ENCODE results near the gene TTC9. TPM values are rescaled to one million over a fixed set of nuclear protein-coding genes. Genes with fewer than 3 reads are reported as not detected.

The TTC9 gene
- polyA plus RNA-seq, 3 donors: 0.99 to 2.1 (median 1.2) TPM

GRCh38 chr14:70716958-70717357 is 75.2 kb downstream of the TTC9 start:
- Histone ChIP-seq H3K79me2 (ENCODE audit: insufficient read depth, low read length) (no peaks in the 10 kb centered on the region), H3K27ac (ENCODE audit: low read depth in 1 of 2, low read length in 2 of 2) (no peak overlapping the region), H3K27me3 (ENCODE audit: control insufficient read depth in 2 of 2, insufficient read depth in 2 of 2, low read length in 2 of 2) (peaks cover 0 to 4% of the 10 kb centered on the region in 2 donors), H2AFZ (ENCODE audit: insufficient read depth, low read depth, low read length, poor library complexity, severe bottlenecking) (no peak overlapping the region), H3K4me1 (ENCODE audit: control insufficient read depth in 1 of 2, insufficient read depth in 2 of 2, low read length in 2 of 2) (peaks cover 0 to 3% of the 10 kb centered on the region in 2 donors), H3K36me3 (replicated peaks in 1 of 2; ENCODE audit: control insufficient read depth in 1 of 2, insufficient read depth in 2 of 2, low read length in 2 of 2) (no peaks in the 10 kb centered on the region), H3K4me2 (replicated peaks; ENCODE audit: extremely low read depth, low read length, poor library complexity, severe bottlenecking) (no peak overlapping the region), H3K4me3 (replicated peaks in 1 of 3; ENCODE audit: low read depth in 2 of 3, low read length in 3 of 3) (no peak overlapping the region), H4K20me1 (ENCODE audit: insufficient read depth, low read length) (no peaks in the 10 kb centered on the region), H3K9me3 (replicated peaks in 1 of 2; ENCODE audit: control insufficient read depth in 1 of 2, insufficient read depth in 1 of 2, low read length in 2 of 2) (no peaks in the 10 kb centered on the region), H3K9ac (ENCODE audit: insufficient read depth, low read length, poor library complexity, severe bottlenecking) (no peak overlapping the region)
- no CpG with 5 or more reads among the region's 1 CpG for WGBS (ENCODE audit: insufficient coverage)
- DNase-seq: no peak
- intact Hi-C loops (cut with micrococcal nuclease): no loop called here
- Mint-ChIP-seq H3K4me1 (peaks cover 4% of the 10 kb centered on the region), H3K9me3 (peaks cover 0 to 1% (median 0%) of the 10 kb centered on the region in 7 donors), H3K27me3 (ENCODE audit: low read depth in 3 of 3) (peaks cover 3 to 12% (median 4%) of the 10 kb centered on the region in 3 donors), H3K4me3 (no peak overlapping the region), H3K36me3 (no peaks in the 10 kb centered on the region), H3K27ac (no peak overlapping the region)
- no peak for TF ChIP-seq CTCF (IDR thresholded peaks at IDR 0.05)

- Histone ChIP-seq H3K4me2 (replicated peaks; ENCODE audit: extremely low read depth, low read length, poor library complexity, severe bottlenecking) (no peak overlapping the region), H3K4me3 (replicated peaks in 1 of 3; ENCODE audit: low read depth in 2 of 3, low read length in 3 of 3) (no peak overlapping the region), H3K36me3 (replicated peaks in 1 of 2; ENCODE audit: control insufficient read depth in 1 of 2, insufficient read depth in 2 of 2, low read length in 2 of 2) (no peaks in the 10 kb centered on the region), H3K79me2 (ENCODE audit: insufficient read depth, low read length) (no peaks in the 10 kb centered on the region), H3K9ac (ENCODE audit: insufficient read depth, low read length, poor library complexity, severe bottlenecking) (no peak overlapping the region), H3K4me1 (ENCODE audit: control insufficient read depth in 1 of 2, insufficient read depth in 2 of 2, low read length in 2 of 2) (peaks cover 0 to 3% of the 10 kb centered on the region in 2 donors), H3K27ac (ENCODE audit: low read depth in 1 of 2, low read length in 2 of 2) (no peak overlapping the region), H3K27me3 (ENCODE audit: control insufficient read depth in 2 of 2, insufficient read depth in 2 of 2, low read length in 2 of 2) (peaks cover 0 to 4% of the 10 kb centered on the region in 2 donors), H3K9me3 (replicated peaks in 1 of 2; ENCODE audit: control insufficient read depth in 1 of 2, insufficient read depth in 1 of 2, low read length in 2 of 2) (no peaks in the 10 kb centered on the region), H2AFZ (ENCODE audit: insufficient read depth, low read depth, low read length, poor library complexity, severe bottlenecking) (no peak overlapping the region), H4K20me1 (ENCODE audit: insufficient read depth, low read length) (no peaks in the 10 kb centered on the region)
- peaks cover 3 to 13% (median 6%) of the 10 kb centered on the region in 3 donors for H3K27me3 Mint-ChIP-seq (ENCODE audit: low read depth in 3 of 3)
- no peak for DNase-seq
- no peak overlapping the region for H3K27ac Mint-ChIP-seq
- TF ChIP-seq CTCF (IDR thresholded peaks at IDR 0.05): no peak
- peaks cover 4% of the 10 kb centered on the region for H3K4me1 Mint-ChIP-seq
- H3K4me3 Mint-ChIP-seq: no peak overlapping the region
- intact Hi-C loops (cut with micrococcal nuclease): no loop called here
- no peaks in the 10 kb centered on the region for H3K36me3 Mint-ChIP-seq
- 100% methylated on average over 1 of the region's 8 CpGs for WGBS (ENCODE audit: insufficient coverage)
- H3K9me3 Mint-ChIP-seq: peaks cover 0 to 1% (median 0%) of the 10 kb centered on the region in 7 donors
These were observed 76.8 kb downstream of the TTC9 start for GRCh38 chr14:70718383-70719118.
